Peyer's patch (tissue), 4 donors: Measurements from ENCODE around the gene S100A4. TPM values are rescaled to one million over a fixed set of nuclear protein-coding genes. Genes with fewer than 3 reads are reported as not detected.

Experiments used
- DNase-seq, 3 donors: peaks; one replicate each; pipeline ENCODE4 v3.0.0-alpha.2; 2017 to 2019
- H3K27ac ChIP-seq, 4 donors: fragments of 200-600 bp; sonication (generic); one replicate each; pipeline ENCODE4 v1.5.1; 2016 to 2019
- H3K27me3 ChIP-seq, 2 donors: fragments of 200-600 bp; sonication (generic); one replicate each; pipeline ENCODE4 v1.5.1; 2019
- H3K36me3 ChIP-seq, 3 donors: fragments of 200-600 bp; sonication (generic); one replicate each; pipeline ENCODE4 v1.5.1; 2016 to 2019
- H3K4me1 ChIP-seq, 4 donors: fragments of 200-600 bp; sonication (generic); one replicate each; pipeline ENCODE4 v1.5.1; 2016 to 2019
- H3K4me3 ChIP-seq, 4 donors: fragments of 200-600 bp; sonication (generic); 1 replicate in 3 of 4; 2 replicates in 1 of 4; pipeline ENCODE4 v1.5.1; 2016 to 2019; ENCODE audit warnings: mild to moderate bottlenecking in 1 of 4
- H3K9me3 ChIP-seq, 4 donors: fragments of 200-600 bp; sonication (generic); one replicate each; pipeline ENCODE4 v1.5.1; 2016 to 2019; ENCODE audit warnings: mild to moderate bottlenecking in 1 of 4
- CTCF ChIP-seq, 6 experiments: fragments of 450-650 bp in 4 of 6; fragments of 200-600 bp in 2 of 6; sonication (generic) in 1 of 6; IDR thresholded peaks; one replicate each; pipeline ENCODE4 v1.5.1; 2017 to 2019; ENCODE audit warnings: antibody characterized with exemption in 6 of 6, mild to moderate bottlenecking in 3 of 6, moderate library complexity in 1 of 6
- POLR2A ChIP-seq, 2 donors: fragments of 450-650 bp; IDR thresholded peaks; one replicate each; pipeline ENCODE4 v1.5.1; 2017; ENCODE audit warnings: antibody characterized with exemption in 2 of 2, mild to moderate bottlenecking in 2 of 2, moderate library complexity in 2 of 2
- total RNA-seq, 4 donors: library from RNA; depleted of rRNA; stranded (reverse); fragments of >200 nt; gene quantifications; one replicate each; pipeline ENCODE4 v1.1.0, GENCODE V29; 2016

Gene S100A4
- total RNA-seq, 4 donors from 2014 or later: 38.2 to 435 (median 53.6) TPM

GRCh38 chr1:153557877-153558276 is 12.3 kb upstream of the S100A4 start:
- H3K9me3 ChIP-seq: no peaks in the 10 kb centered on the region
- no peaks in the 10 kb centered on the region for H3K36me3 ChIP-seq
- no peaks in the 10 kb centered on the region for H3K27me3 ChIP-seq
- H3K4me1 ChIP-seq: no peaks in the 10 kb centered on the region
- no peak overlapping the region for H3K27ac ChIP-seq
- no peak for DNase-seq
- H3K4me3 ChIP-seq: no peak overlapping the region
- TF ChIP-seq POLR2A (IDR thresholded peaks at IDR 0.05) (no peak), CTCF (IDR thresholded peaks at IDR 0.05) (no peak)

GRCh38 chr1:153556348-153556747 is 10.7 kb upstream of the S100A4 start:
- no peak overlapping the region for H3K27ac ChIP-seq
- no peak for DNase-seq
- TF ChIP-seq POLR2A (IDR thresholded peaks at IDR 0.05): no peak
- no peak for TF ChIP-seq CTCF (IDR thresholded peaks at IDR 0.05)
- no peaks in the 10 kb centered on the region for H3K27me3 ChIP-seq
- no peaks in the 10 kb centered on the region for H3K9me3 ChIP-seq
- no peak overlapping the region for H3K4me3 ChIP-seq
- no peaks in the 10 kb centered on the region for H3K36me3 ChIP-seq
- H3K4me1 ChIP-seq: no peaks in the 10 kb centered on the region

- Histone ChIP-seq H3K9me3 (no peaks in the 10 kb centered on the region), H3K4me3 (no peak overlapping the region), H3K36me3 (no peaks in the 10 kb centered on the region), H3K27ac (peak overlapping the region in 1 of 4 donors; percentile 31), H3K4me1 (peaks cover 0 to 11% (median 3%) of the 10 kb centered on the region in 4 donors), H3K27me3 (no peaks in the 10 kb centered on the region)
- peak in 1 of 3 donors; percentile 14 for DNase-seq
- TF ChIP-seq CTCF (IDR thresholded peaks at IDR 0.05) (no peak), POLR2A (IDR thresholded peaks at IDR 0.05) (no peak)
Observed at GRCh38 chr1:153553830-153554541, 8.4 kb upstream of the S100A4 start.

- no peaks in the 10 kb centered on the region for H3K27me3 ChIP-seq
- no peaks in the 10 kb centered on the region for H3K36me3 ChIP-seq
- no peak overlapping the region for H3K4me3 ChIP-seq
- H3K4me1 ChIP-seq: peaks cover 0 to 19% (median 4%) of the 10 kb centered on the region in 4 donors
- no peak overlapping the region for H3K27ac ChIP-seq
- TF ChIP-seq POLR2A (IDR thresholded peaks at IDR 0.05): no peak
- no peak for TF ChIP-seq CTCF (IDR thresholded peaks at IDR 0.05)
- no peaks in the 10 kb centered on the region for H3K9me3 ChIP-seq
- peak in 1 of 3 donors; percentile 37 for DNase-seq
Observed at GRCh38 chr1:153553096-153553495, 7.5 kb upstream of the S100A4 start.

GRCh38 chr1:153552335-153552734 is 6.7 kb upstream of the S100A4 start:
- peak in 1 of 3 donors; percentile 37 for DNase-seq
- H3K9me3 ChIP-seq: no peaks in the 10 kb centered on the region

More at GRCh38 chr1:153552335-153552734, 6.7 kb upstream of the S100A4 start:
- no peak overlapping the region for H3K4me3 ChIP-seq
- no peak overlapping the region for H3K27ac ChIP-seq
- no peaks in the 10 kb centered on the region for H3K27me3 ChIP-seq
- no peaks in the 10 kb centered on the region for H3K36me3 ChIP-seq
- no peak for TF ChIP-seq POLR2A (IDR thresholded peaks at IDR 0.05)
- no peak for TF ChIP-seq CTCF (IDR thresholded peaks at IDR 0.05)
- H3K4me1 ChIP-seq: peaks cover 0 to 19% (median 4%) of the 10 kb centered on the region in 4 donors
